ENCODE results near the gene CCDC85B. TPM values are rescaled to one million over a fixed set of nuclear protein-coding genes. Genes with fewer than 3 reads are reported as not detected.
"Not testable (repeated sequence)": the region's sequence is repeated elsewhere in the genome, so short reads cannot be mapped to it uniquely, and the experiment has no call there.

CCDC85B gene
- total RNA-seq, 1 experiment from 2014 or later, result 22.2 TPM

- no peak for DNase-seq (ENCODE audit: low read depth, low spot score)
- in situ Hi-C loops (cut with HindIII; ENCODE audit: low pct_unique_long_range_greater_than_20kb, low sequenced_read_pairs), result no loop called here
Observed at GRCh38 chr11:65882120-65883057, 8.1 kb upstream of the CCDC85B start.

GRCh38 chr11:65883058-65883761 lies 7.3 kb upstream of the CCDC85B start:
- no peak for DNase-seq (ENCODE audit: low read depth, low spot score)
- in situ Hi-C loops (cut with HindIII; ENCODE audit: low pct_unique_long_range_greater_than_20kb, low sequenced_read_pairs), result no loop called here

- no peak for DNase-seq (ENCODE audit: low read depth, low spot score)
- in situ Hi-C loops (cut with HindIII; ENCODE audit: low pct_unique_long_range_greater_than_20kb, low sequenced_read_pairs), result no loop called here
Observed at GRCh38 chr11:65883786-65884715, 6.4 kb upstream of the CCDC85B start.

- in situ Hi-C loops (cut with HindIII; ENCODE audit: low pct_unique_long_range_greater_than_20kb, low sequenced_read_pairs), result no loop called here
- peak; percentile 74 for DNase-seq (ENCODE audit: low read depth, low spot score)
Observed at GRCh38 chr11:65884716-65885092, 5.8 kb upstream of the CCDC85B start.

GRCh38 chr11:65885231-65885630 lies 5.2 kb upstream of the CCDC85B start:
- DNase-seq (ENCODE audit: low read depth, low spot score), result no peak
- in situ Hi-C loops (cut with HindIII; ENCODE audit: low pct_unique_long_range_greater_than_20kb, low sequenced_read_pairs), result no loop called here

GRCh38 chr11:65885808-65886536 lies 4.5 kb upstream of the CCDC85B start:
- no peak for DNase-seq (ENCODE audit: low read depth, low spot score)
- in situ Hi-C loops (cut with HindIII; ENCODE audit: low pct_unique_long_range_greater_than_20kb, low sequenced_read_pairs), result no loop called here

- no peak for DNase-seq (ENCODE audit: low read depth, low spot score)
- in situ Hi-C loops (cut with HindIII; ENCODE audit: low pct_unique_long_range_greater_than_20kb, low sequenced_read_pairs), result no loop called here
Observed at GRCh38 chr11:65886826-65887722, 3.4 kb upstream of the CCDC85B start.

- in situ Hi-C loops (cut with HindIII; ENCODE audit: low pct_unique_long_range_greater_than_20kb, low sequenced_read_pairs), result no loop called here
- DNase-seq (ENCODE audit: low read depth, low spot score), result no peak
Observed at GRCh38 chr11:65887723-65888162, 2.7 kb upstream of the CCDC85B start.

- peak; percentile 93 for DNase-seq (ENCODE audit: low read depth, low spot score)
- in situ Hi-C loops (cut with HindIII; ENCODE audit: low pct_unique_long_range_greater_than_20kb, low sequenced_read_pairs), result no loop called here
Observed at GRCh38 chr11:65888163-65888814, 2.2 kb upstream of the CCDC85B start, which contains the start of gene FIBP. FIBP (minus strand) TSS chr11:65888471; CDS start chr11:65888418, 53 bp downstream.

GRCh38 chr11:65891219-65892136 lies 1.0 kb downstream of the CCDC85B start:
- in situ Hi-C loops (cut with HindIII; ENCODE audit: low pct_unique_long_range_greater_than_20kb, low sequenced_read_pairs), result no loop called here

GRCh38 chr11:65892137-65892540 lies 1.7 kb downstream of the CCDC85B start:
- in situ Hi-C loops (cut with HindIII; ENCODE audit: low pct_unique_long_range_greater_than_20kb, low sequenced_read_pairs); DNase-seq (ENCODE audit: low read depth, low spot score): not testable (repeated sequence)

More at GRCh38 chr11:65891219-65892136, 1.0 kb downstream of the CCDC85B start:
- DNase-seq (ENCODE audit: low read depth, low spot score), result no peak

GRCh38 chr11:65892661-65893317 lies 2.3 kb downstream of the CCDC85B start:
- in situ Hi-C loops (cut with HindIII; ENCODE audit: low pct_unique_long_range_greater_than_20kb, low sequenced_read_pairs), result no loop called here
- DNase-seq (ENCODE audit: low read depth, low spot score), result no peak

- DNase-seq (ENCODE audit: low read depth, low spot score), result no peak
- in situ Hi-C loops (cut with HindIII; ENCODE audit: low pct_unique_long_range_greater_than_20kb, low sequenced_read_pairs), result no loop called here
Observed at GRCh38 chr11:65894034-65894591, 3.6 kb downstream of the CCDC85B start.

- in situ Hi-C loops (cut with HindIII; ENCODE audit: low pct_unique_long_range_greater_than_20kb, low sequenced_read_pairs), result no loop called here
- no peak for DNase-seq (ENCODE audit: low read depth, low spot score)
Observed at GRCh38 chr11:65895482-65895981, 5.1 kb downstream of the CCDC85B start.
